ENCODE data around the gene SCN1B. TPM values are rescaled to one million over a fixed set of nuclear protein-coding genes. Genes with fewer than 3 reads are reported as not detected.
"Not testable (repeated sequence)": the region's sequence is repeated elsewhere in the genome, so short reads cannot be mapped to it uniquely, and the experiment has no call there.

Gene SCN1B
- polyA plus RNA-seq, 4 donors: 0.41 to 1.4 (median 1.4) TPM

- no peak for DNase-seq (ENCODE audit: low read depth in 4 of 4, low spot score in 2 of 4)
These were observed 29.4 kb upstream of the SCN1B start for GRCh38 chr19:35000647-35001501.

GRCh38 chr19:35002037-35002535, 28.2 kb upstream of the SCN1B start:
- DNase-seq (ENCODE audit: low read depth in 4 of 4, low spot score in 2 of 4): no peak

DNA sequence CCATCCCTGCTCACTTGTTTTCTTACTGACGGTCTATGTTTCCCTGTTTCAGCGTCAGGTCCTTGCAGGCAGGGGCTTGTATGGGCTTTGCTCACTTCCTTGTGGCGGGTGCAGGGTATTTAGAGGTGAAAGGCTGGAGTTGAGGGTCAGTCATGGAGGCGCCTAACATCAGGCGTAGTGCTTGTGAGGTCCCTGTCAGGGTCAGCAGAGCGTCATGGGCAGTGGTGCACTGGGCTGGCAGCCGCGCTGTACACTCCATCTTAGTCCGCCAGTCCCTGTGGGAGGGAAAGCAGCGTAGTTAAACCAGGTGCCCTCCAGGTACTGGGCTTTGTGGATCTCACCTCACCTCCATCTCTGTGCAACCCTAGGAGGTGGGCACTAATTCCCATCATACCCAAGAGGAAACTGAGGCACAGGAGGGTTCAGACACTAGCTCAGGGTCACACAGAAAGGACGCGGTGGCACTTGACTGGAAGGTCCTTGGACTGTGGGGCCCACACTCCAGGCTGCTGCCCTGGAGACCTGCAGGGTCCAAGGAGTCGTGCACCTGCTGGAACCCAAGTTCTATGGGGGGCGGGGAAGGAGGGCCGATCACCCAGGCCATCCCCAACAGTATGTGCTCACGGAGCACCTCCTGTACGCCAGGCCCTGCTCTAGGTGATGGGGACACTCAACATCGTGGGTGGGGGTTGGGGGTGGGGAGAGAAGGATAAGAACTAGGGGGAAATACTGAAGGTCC, 25.6 kb upstream of the SCN1B start:
- DNase-seq (ENCODE audit: low read depth in 4 of 4, low spot score in 2 of 4): no peak

- no peak for DNase-seq (ENCODE audit: low read depth in 4 of 4, low spot score in 2 of 4)
These were observed 24.9 kb upstream of the SCN1B start for GRCh38 chr19:35005256-35005977.

DNA sequence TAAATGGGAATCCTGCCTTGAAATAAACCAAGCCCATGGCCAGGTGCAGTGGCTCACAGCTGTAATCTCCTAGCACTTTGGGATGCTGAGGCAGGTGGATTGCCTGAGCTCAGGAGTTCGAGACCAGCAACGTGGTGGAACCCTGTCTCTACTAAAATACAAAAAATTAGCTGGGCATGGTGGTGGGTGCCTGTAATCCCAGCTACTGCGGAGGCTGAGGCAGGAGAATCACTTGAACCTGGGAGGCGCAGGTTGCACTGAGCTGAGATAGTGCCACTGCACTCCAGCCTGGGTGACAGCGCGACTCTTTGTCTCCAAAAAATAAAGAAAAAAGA, 24.3 kb upstream of the SCN1B start:
- not testable (repeated sequence) for DNase-seq (ENCODE audit: low read depth in 4 of 4, low spot score in 2 of 4)

- no peak for DNase-seq (ENCODE audit: low read depth in 4 of 4, low spot score in 2 of 4)
These were observed 23.8 kb upstream of the SCN1B start for GRCh38 chr19:35006342-35006998.

- DNase-seq (ENCODE audit: low read depth in 4 of 4, low spot score in 2 of 4): no peak
These were observed 23.3 kb upstream of the SCN1B start for GRCh38 chr19:35006999-35007365.

DNA sequence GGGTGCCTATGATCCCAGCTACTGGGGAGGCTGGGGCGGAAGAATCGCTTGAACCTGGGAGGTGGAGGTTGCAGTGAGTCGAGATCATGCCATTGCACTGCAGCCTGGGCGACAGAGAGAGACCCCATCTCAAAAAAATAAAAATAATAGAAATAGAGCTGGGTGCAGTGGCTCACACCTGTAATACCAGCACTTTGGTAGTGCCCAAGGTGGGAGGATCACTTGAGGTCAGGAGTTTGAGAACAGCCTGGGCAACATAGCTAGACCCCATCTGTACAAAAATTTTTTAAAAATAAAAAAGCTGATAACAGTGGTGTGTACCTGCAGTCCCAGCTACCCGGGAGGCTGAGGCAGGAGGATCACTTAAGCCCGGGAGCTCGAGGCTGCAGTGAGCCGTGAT, 22.8 kb upstream of the SCN1B start:
- not testable (repeated sequence) for DNase-seq (ENCODE audit: low read depth in 4 of 4, low spot score in 2 of 4)

- no peak for DNase-seq (ENCODE audit: low read depth in 4 of 4, low spot score in 2 of 4)
These were observed 21.4 kb upstream of the SCN1B start for GRCh38 chr19:35008891-35009341.

- DNase-seq (ENCODE audit: low read depth in 4 of 4, low spot score in 2 of 4): no peak
These were observed 20.6 kb upstream of the SCN1B start for GRCh38 chr19:35009424-35010415.

GRCh38 chr19:35011091-35011689, 19.1 kb upstream of the SCN1B start:
- DNase-seq (ENCODE audit: low read depth in 4 of 4, low spot score in 2 of 4): no peak

GRCh38 chr19:35011737-35012682, 18.3 kb upstream of the SCN1B start:
- DNase-seq (ENCODE audit: low read depth in 4 of 4, low spot score in 2 of 4): no peak

- no peak for DNase-seq (ENCODE audit: low read depth in 4 of 4, low spot score in 2 of 4)
These were observed 17.0 kb upstream of the SCN1B start for GRCh38 chr19:35013041-35013819.

- no peak for DNase-seq (ENCODE audit: low read depth in 4 of 4, low spot score in 2 of 4)
These were observed 16.2 kb upstream of the SCN1B start for GRCh38 chr19:35013820-35014754.

DNA sequence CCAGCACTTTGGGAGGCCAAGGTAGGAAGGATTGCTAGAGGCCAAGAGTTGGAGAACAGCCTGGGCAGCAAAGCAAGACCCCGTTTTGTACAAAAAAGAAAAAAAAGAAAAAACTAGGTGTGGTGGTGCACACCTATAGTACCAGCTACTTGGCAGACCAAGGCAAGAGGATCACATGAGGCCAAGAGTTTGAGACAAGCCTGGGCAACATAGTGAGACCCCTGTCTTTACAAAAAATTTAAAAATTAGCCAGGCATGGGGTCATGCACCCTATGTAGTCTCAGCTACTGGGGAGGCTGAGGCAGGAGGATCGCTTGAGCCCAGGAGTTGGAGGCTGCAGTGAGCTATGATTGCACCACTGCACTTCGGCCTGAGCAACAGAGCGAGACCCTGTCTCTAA, 15.5 kb upstream of the SCN1B start:
- not testable (repeated sequence) for DNase-seq (ENCODE audit: low read depth in 4 of 4, low spot score in 2 of 4)
